Stomach (tissue), 9 donors: Measurements from ENCODE around the gene APMAP. TPM values are rescaled to one million over a fixed set of nuclear protein-coding genes. Genes with fewer than 3 reads are reported as not detected.
A peak's percentile ranks its signal among the peaks of the same experiment; 100 is the strongest.
"Not testable (repeated sequence)": the region's sequence is repeated elsewhere in the genome, so short reads cannot be mapped to it uniquely, and the experiment has no call there.

Experiments
- DNase-seq, 2 donors: peaks; one replicate each; pipeline versions ENCODE4 v3.0.0 to v3.0.0-alpha.2; 2013 to 2019
- H3K27ac ChIP-seq, 5 donors: fragments of 200-600 bp in 4 of 5; sonication (generic) in 4 of 5; one replicate each; pipeline ENCODE4 v1.5.1; 2013 to 2019; ENCODE audit warnings: mild to moderate bottlenecking in 1 of 5, moderate library complexity in 1 of 5
- H3K27me3 ChIP-seq, 3 donors: fragments of 200-600 bp; sonication (generic); one replicate each; pipeline ENCODE4 v1.5.1; 2017 to 2019; ENCODE audit warnings: mixed run types in 1 of 3
- H3K36me3 ChIP-seq, 4 donors: fragments of 200-600 bp; sonication (generic); 1 replicate in 3 of 4; 2 replicates in 1 of 4; pipeline ENCODE4 v1.5.1; 2016 to 2019
- H3K4me1 ChIP-seq, 4 donors: fragments of 200-600 bp; sonication (generic); one replicate each; pipeline ENCODE4 v1.5.1; 2016 to 2019
- H3K4me3 ChIP-seq, 4 donors: fragments of 200-600 bp; sonication (generic) in 3 of 4; one replicate each; pipeline ENCODE4 v1.5.1; 2016 to 2019; ENCODE audit warnings: mild to moderate bottlenecking in 1 of 4
- H3K9me3 ChIP-seq, 4 donors: fragments of 200-600 bp; sonication (generic); one replicate each; pipeline ENCODE4 v1.5.1; 2016 to 2019
- CTCF ChIP-seq, 7 experiments: fragments of 450-650 bp in 4 of 7; fragments of 200-600 bp in 3 of 7; sonication (generic) in 3 of 7; IDR thresholded peaks; one replicate each; pipeline ENCODE4 v1.5.1; 2016 to 2019; ENCODE audit warnings: antibody characterized with exemption in 7 of 7, control low read depth in 2 of 7, mild to moderate bottlenecking in 1 of 7
- EP300 ChIP-seq: sonication (generic); formaldehyde crosslinking; IDR thresholded peaks from one replicate; pipeline ENCODE4 v1.6.1; 2017; ENCODE audit warnings: antibody characterized with exemption
- POLR2A ChIP-seq, 4 donors: fragments of 450-650 bp; IDR thresholded peaks; one replicate each; pipeline ENCODE4 v1.6.1; 2016; ENCODE audit warnings: antibody characterized with exemption in 4 of 4, control low read depth in 2 of 4, mild to moderate bottlenecking in 1 of 4, moderate library complexity in 1 of 4
- POLR2AphosphoS5 ChIP-seq, 3 donors: sonication (generic); formaldehyde crosslinking; IDR thresholded peaks; one replicate each; pipeline ENCODE4 v1.6.1; 2016; ENCODE audit warnings: antibody characterized with exemption in 3 of 3
- WGBS, 5 donors: extraction: QIAGEN DNeasy Blood & Tissue Kit in 3 of 5; methylation state at CpG; one replicate each; pipeline versions ENCODE4 v1.1.5 to v1.1.7; 2013 to 2018; 5-methylcytosine and 5-hydroxymethylcytosine counted together
- intact Hi-C: fragments of 100-400 bp; cut with DNase I; formaldehyde crosslinking; loops from one replicate; pipeline ENCODE4 v1.15.1; 2023; ENCODE audit warnings: low total_unique reads
- polyA plus RNA-seq, 3 donors: library from polyadenylated mRNA; stranded (reverse); fragments of 200-250 nt; gene quantifications; one replicate each; pipeline ENCODE4 v1.2.3, GENCODE V29; 2013
- total RNA-seq, 5 donors: library from RNA; depleted of rRNA; stranded (reverse); fragments of >200 nt; gene quantifications; one replicate each; pipeline versions ENCODE4 v1.1.0 to v1.2.3, GENCODE V29; 2014 to 2016
- donor health status: healthy with polysubstance abuse.
- donor health status: Bipolar disorder and iron deficiency.
- donor health status: healthy.

APMAP gene
- total and polyA plus RNA-seq, 8 donors, result 12.3 to 55.6 (median 32.1) TPM

GRCh38 chr20:25005220-25005619 lies 12.7 kb upstream of the APMAP start:
- no peak overlapping the region for H3K4me3 ChIP-seq
- peak; percentile 69 to 73 for DNase-seq
- peaks cover 42 to 65% (median 61%) of the 10 kb centered on the region in 4 donors for H3K36me3 ChIP-seq
- no peaks in the 10 kb centered on the region for H3K9me3 ChIP-seq
- intact Hi-C loops, result loop anchor here (5.0 kb wide), 1 partner anchor 42 kb away; no protein-coding TSS in a partner anchor
- 31 to 48% (median 40%) methylated on average over 2 of the region's 2 CpGs for WGBS, 5 donors
- TF ChIP-seq EP300 (no peak), POLR2AphosphoS5 (IDR thresholded peaks at IDR 0.05) (no peak), CTCF (IDR thresholded peaks at IDR 0.05) (no peak), POLR2A (IDR thresholded peaks at IDR 0.05) (no peak)
- H3K4me1 ChIP-seq, result peaks cover 7 to 38% (median 23%) of the 10 kb centered on the region in 4 donors
- no peaks in the 10 kb centered on the region for H3K27me3 ChIP-seq
- peak overlapping the region in 3 of 5 donors; percentile 29 to 62 (median 51) for H3K27ac ChIP-seq

- H3K27ac ChIP-seq, result no peak overlapping the region
- H3K4me1 ChIP-seq, result peaks cover 28 to 51% (median 40%) of the 10 kb centered on the region in 4 donors
- H3K27me3 ChIP-seq, result no peaks in the 10 kb centered on the region
Observed at GRCh38 chr20:25003002-25003401, 10.5 kb upstream of the APMAP start.

DNA sequence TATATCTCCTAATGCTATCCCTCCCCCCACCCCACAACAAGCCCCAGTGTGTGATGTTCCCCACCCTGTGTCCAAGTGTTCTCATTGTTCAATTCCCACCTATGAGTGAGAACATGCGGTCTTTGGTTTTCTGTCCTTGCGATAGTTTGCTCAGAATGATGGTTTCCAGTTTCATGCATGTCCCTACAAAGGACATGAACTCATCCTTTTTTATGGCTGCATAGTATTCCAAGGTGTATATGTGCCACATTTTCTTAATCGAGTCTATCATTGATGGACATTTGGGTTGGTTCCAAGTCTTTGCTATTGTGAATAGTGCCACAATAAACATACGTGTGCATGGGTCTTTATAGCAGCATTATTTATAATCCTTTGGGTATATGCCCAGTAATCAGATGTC lies 8.8 kb upstream of the APMAP start:
- peaks cover 28 to 55% (median 40%) of the 10 kb centered on the region in 4 donors for H3K4me1 ChIP-seq
- intact Hi-C loops, H3K4me3 ChIP-seq, H3K27me3 ChIP-seq, DNase-seq, H3K9me3 ChIP-seq: not testable (repeated sequence)
- peak overlapping the region in 1 of 5 donors; percentile 77 for H3K27ac ChIP-seq
- 86 to 91% (median 89%) methylated on average over 4 of the region's 4 CpGs for WGBS, 5 donors
- peaks cover 3 to 26% (median 22%) of the 10 kb centered on the region in 4 donors for H3K36me3 ChIP-seq

More at GRCh38 chr20:25003002-25003401, 10.5 kb upstream of the APMAP start:
- intact Hi-C loops, result no loop called here
- no peak for TF ChIP-seq CTCF (IDR thresholded peaks at IDR 0.05)
- no peak for TF ChIP-seq EP300
- no peak for TF ChIP-seq POLR2AphosphoS5 (IDR thresholded peaks at IDR 0.05)
- TF ChIP-seq POLR2A (IDR thresholded peaks at IDR 0.05), result no peak
- 79 to 97% (median 86%) methylated on average over 1 of the region's 1 CpG for WGBS, 5 donors
- no peaks in the 10 kb centered on the region for H3K9me3 ChIP-seq
- H3K4me3 ChIP-seq, result no peak overlapping the region
- DNase-seq, result no peak
- peaks cover 19 to 42% (median 39%) of the 10 kb centered on the region in 4 donors for H3K36me3 ChIP-seq

GRCh38 chr20:25000268-25000801 lies 7.8 kb upstream of the APMAP start:
- 20 to 50% (median 21%) methylated on average over 2 to 4 of the region's 4 CpGs for WGBS, 5 donors

More at GRCh38 chr20:25000268-25000801, 7.8 kb upstream of the APMAP start:
- Histone ChIP-seq H3K4me3 (no peak overlapping the region), H3K9me3 (no peaks in the 10 kb centered on the region), H3K36me3 (peaks cover 0 to 16% (median 13%) of the 10 kb centered on the region in 4 donors), H3K27ac (peak overlapping the region; percentile 59 to 78 (median 73)), H3K4me1 (peaks cover 29 to 54% (median 37%) of the 10 kb centered on the region in 4 donors), H3K27me3 (no peaks in the 10 kb centered on the region)
- DNase-seq, result peak; percentile 94 to 96
- TF ChIP-seq POLR2AphosphoS5 (IDR thresholded peaks at IDR 0.05) (peak; percentile 19 to 75 (median 71)), POLR2A (IDR thresholded peaks at IDR 0.05) (no peak), CTCF (IDR thresholded peaks at IDR 0.05) (peak in 1 of 7 experiments; percentile 12)
- intact Hi-C loops, result no loop called here
